ENCODE measurements around the gene NEU3.
"Not testable (repeated sequence)": the region's sequence is repeated elsewhere in the genome, so short reads cannot be mapped to it uniquely, and the experiment has no call there.

Gene NEU3

GRCh38 chr11:75032550-75032935 is 43.8 kb downstream of the NEU3 start:
- Histone ChIP-seq H3K27me3 (ENCODE audit: insufficient read depth, low read depth, severe bottlenecking) (no peaks in the 10 kb centered on the region), H3K36me3 (no peaks in the 10 kb centered on the region), H3K27ac (no peak overlapping the region), H3K9me3 (ENCODE audit: severe bottlenecking) (no peaks in the 10 kb centered on the region), H3K4me3 (ENCODE audit: low read depth, low read length) (no peak overlapping the region)
- TF ChIP-seq, protein P1, sequence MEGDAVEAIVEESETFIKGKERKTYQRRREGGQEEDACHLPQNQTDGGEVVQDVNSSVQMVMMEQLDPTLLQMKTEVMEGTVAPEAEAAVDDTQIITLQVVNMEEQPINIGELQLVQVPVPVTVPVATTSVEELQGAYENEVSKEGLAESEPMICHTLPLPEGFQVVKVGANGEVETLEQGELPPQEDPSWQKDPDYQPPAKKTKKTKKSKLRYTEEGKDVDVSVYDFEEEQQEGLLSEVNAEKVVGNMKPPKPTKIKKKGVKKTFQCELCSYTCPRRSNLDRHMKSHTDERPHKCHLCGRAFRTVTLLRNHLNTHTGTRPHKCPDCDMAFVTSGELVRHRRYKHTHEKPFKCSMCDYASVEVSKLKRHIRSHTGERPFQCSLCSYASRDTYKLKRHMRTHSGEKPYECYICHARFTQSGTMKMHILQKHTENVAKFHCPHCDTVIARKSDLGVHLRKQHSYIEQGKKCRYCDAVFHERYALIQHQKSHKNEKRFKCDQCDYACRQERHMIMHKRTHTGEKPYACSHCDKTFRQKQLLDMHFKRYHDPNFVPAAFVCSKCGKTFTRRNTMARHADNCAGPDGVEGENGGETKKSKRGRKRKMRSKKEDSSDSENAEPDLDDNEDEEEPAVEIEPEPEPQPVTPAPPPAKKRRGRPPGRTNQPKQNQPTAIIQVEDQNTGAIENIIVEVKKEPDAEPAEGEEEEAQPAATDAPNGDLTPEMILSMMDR (IDR thresholded peaks at IDR 0.05; ENCODE audit: low read depth, low read length), result no peak
- no peak for DNase-seq

DNA sequence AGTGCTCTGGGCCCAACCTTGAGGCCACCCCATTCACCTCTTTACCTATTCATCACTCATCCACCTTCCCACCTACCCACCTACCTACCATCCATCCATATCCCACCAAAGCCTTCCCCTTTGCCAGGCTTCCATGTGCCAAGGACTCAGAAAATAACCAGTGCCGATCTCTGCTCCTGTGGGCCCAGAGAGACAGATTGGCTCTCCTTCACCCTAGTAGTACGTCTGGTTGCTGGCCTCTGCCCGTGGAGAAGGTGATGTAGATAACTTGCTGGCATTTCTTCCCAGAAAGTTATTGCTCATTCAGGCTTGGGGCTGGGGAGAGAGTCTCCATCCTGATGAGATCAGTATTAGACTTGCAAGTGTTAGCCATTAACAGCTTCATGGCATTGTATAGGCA is 45.2 kb downstream of the NEU3 start:
- Histone ChIP-seq H3K36me3 (no peaks in the 10 kb centered on the region), H3K27me3 (ENCODE audit: insufficient read depth, low read depth, severe bottlenecking) (no peaks in the 10 kb centered on the region), H3K27ac (no peak overlapping the region), H3K9me3 (ENCODE audit: severe bottlenecking) (no peaks in the 10 kb centered on the region), H3K4me3 (ENCODE audit: low read depth, low read length) (no peak overlapping the region)
- TF ChIP-seq, protein P1 (IDR thresholded peaks at IDR 0.05; ENCODE audit: low read depth, low read length), result no peak
- no peak for DNase-seq

DNA sequence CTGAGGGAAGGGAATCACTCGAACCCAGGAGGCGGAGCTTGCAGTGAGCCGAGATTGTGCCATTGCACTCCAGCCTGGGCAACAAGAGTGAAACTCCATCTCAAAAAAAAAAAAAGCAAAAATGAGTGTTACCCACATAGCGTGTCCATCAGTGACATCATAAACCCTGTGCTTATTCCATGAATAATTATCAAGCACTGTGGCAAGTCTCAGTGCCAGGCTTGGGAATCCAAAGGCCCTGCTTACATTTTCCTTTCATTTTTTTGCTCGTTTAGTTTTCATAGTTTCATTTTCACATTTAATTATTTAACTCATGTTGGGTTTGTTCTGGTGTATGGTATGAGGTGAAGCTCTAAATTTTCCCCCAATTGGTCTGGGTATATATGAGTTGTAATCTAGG is 46.5 kb downstream of the NEU3 start:
- DNase-seq, result no peak

GRCh38 chr11:75035911-75036565 is 47.3 kb downstream of the NEU3 start:
- Histone ChIP-seq H3K4me3 (ENCODE audit: low read depth, low read length) (no peak overlapping the region), H3K27me3 (ENCODE audit: insufficient read depth, low read depth, severe bottlenecking) (no peaks in the 10 kb centered on the region), H3K36me3 (no peaks in the 10 kb centered on the region), H3K9me3 (ENCODE audit: severe bottlenecking) (no peaks in the 10 kb centered on the region), H3K27ac (no peak overlapping the region)
- TF ChIP-seq, protein P1 (IDR thresholded peaks at IDR 0.05; ENCODE audit: low read depth, low read length), result no peak
- no peak for DNase-seq

More for the DNA sequence above, 46.5 kb downstream of the NEU3 start:
- TF ChIP-seq, protein P1 (IDR thresholded peaks at IDR 0.05; ENCODE audit: low read depth, low read length), result no peak
- Histone ChIP-seq H3K4me3 (ENCODE audit: low read depth, low read length) (no peak overlapping the region), H3K27ac (no peak overlapping the region), H3K9me3 (ENCODE audit: severe bottlenecking) (no peaks in the 10 kb centered on the region), H3K36me3 (no peaks in the 10 kb centered on the region), H3K27me3 (ENCODE audit: insufficient read depth, low read depth, severe bottlenecking) (no peaks in the 10 kb centered on the region)

- TF ChIP-seq, protein P1 (IDR thresholded peaks at IDR 0.05; ENCODE audit: low read depth, low read length), result no peak
- no peaks in the 10 kb centered on the region for H3K36me3 ChIP-seq
- no peak for DNase-seq
- H3K4me3 ChIP-seq (ENCODE audit: low read depth, low read length), result no peak overlapping the region
- H3K27me3 ChIP-seq (ENCODE audit: insufficient read depth, low read depth, severe bottlenecking), result no peaks in the 10 kb centered on the region
- H3K9me3 ChIP-seq (ENCODE audit: severe bottlenecking), result no peaks in the 10 kb centered on the region
- no peak overlapping the region for H3K27ac ChIP-seq
Observed at GRCh38 chr11:75040167-75040770, 51.5 kb downstream of the NEU3 start.

- Histone ChIP-seq H3K27me3 (ENCODE audit: insufficient read depth, low read depth, severe bottlenecking) (no peaks in the 10 kb centered on the region), H3K36me3 (no peaks in the 10 kb centered on the region), H3K4me3 (ENCODE audit: low read depth, low read length) (no peak overlapping the region), H3K9me3 (ENCODE audit: severe bottlenecking) (no peaks in the 10 kb centered on the region), H3K27ac (no peak overlapping the region)
- no peak for DNase-seq
- TF ChIP-seq, protein P1 (IDR thresholded peaks at IDR 0.05; ENCODE audit: low read depth, low read length), result no peak
Observed at GRCh38 chr11:75041263-75041662, 52.5 kb downstream of the NEU3 start.

GRCh38 chr11:75041821-75042220 is 53.1 kb downstream of the NEU3 start:
- H3K9me3 ChIP-seq (ENCODE audit: severe bottlenecking); H3K27me3 ChIP-seq (ENCODE audit: insufficient read depth, low read depth, severe bottlenecking); H3K27ac ChIP-seq; H3K36me3 ChIP-seq; H3K4me3 ChIP-seq (ENCODE audit: low read depth, low read length); DNase-seq: not testable (repeated sequence)

DNA sequence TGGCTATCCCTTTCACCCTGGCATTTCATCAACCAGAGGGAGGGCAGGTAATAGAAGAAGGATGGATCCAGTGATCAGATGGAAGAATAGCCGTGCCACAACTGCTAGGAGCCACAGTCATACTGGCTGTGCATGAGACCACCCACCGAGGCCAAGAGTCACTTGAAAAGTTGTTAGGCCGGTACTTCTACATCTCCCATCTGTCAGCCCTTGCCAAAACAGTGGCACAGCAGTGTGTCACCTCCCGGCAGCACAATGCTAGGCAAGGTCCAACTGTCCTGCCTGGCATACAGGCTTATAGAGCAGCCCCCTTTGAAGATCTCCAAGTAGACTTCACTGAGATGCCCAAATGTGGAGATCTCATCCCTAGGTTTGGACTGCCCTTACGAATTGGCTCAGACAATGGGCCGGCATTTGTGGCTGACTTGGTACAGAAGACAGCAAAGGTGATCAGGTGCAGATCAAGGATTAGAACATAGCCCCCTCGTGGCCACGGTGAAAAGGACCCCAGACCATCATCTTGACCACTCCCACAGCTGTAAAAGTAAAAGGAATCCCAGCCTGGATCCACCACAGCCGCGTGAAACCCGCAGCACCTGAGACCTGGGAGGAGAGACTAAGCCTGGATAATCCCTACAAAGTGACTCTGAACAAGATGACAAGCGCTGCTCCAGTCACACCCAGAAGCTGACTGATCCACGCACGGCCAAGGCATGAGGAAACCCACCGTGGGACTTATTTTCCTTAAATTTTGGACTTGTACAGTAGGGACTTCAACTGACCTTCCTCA is 55.8 kb downstream of the NEU3 start:
- not testable (repeated sequence) for H3K27me3 ChIP-seq (ENCODE audit: insufficient read depth, low read depth, severe bottlenecking); H3K27ac ChIP-seq; H3K4me3 ChIP-seq (ENCODE audit: low read depth, low read length); H3K9me3 ChIP-seq (ENCODE audit: severe bottlenecking); H3K36me3 ChIP-seq
- peak; percentile 33 for DNase-seq
